Activated gamma-delta T cell treated with anti-CD3 and anti-CD28 coated beads, Interleukin-2, amount 50 U/mL, for 16 hours (primary cell): ENCODE results near the gene TTC4.

Experiments used
- DNase-seq: peaks from one replicate; pipeline ENCODE4 v3.0.0-alpha.2; 2020; ENCODE audit warnings: low read depth

TTC4 gene

DNA sequence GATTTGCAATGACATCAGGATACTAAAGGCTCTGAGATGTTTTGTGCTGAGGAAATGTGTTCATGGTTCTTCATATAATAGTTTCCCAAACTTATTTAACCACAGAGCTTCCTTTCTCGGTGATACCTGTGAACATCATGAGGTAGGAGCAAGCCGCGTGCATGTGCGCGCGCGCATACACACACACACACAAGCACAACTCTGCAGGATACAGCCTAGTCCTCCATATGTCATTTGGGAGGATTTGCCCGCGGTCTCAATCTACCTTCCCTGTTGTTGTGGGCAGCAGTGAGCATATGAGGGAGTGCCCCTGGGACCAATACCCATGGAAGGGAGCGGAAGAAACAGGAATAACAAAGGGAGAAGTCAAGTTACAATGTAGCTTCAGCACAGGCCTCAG, 12.2 kb upstream of the TTC4 start:
- DNase-seq: no peak

DNA sequence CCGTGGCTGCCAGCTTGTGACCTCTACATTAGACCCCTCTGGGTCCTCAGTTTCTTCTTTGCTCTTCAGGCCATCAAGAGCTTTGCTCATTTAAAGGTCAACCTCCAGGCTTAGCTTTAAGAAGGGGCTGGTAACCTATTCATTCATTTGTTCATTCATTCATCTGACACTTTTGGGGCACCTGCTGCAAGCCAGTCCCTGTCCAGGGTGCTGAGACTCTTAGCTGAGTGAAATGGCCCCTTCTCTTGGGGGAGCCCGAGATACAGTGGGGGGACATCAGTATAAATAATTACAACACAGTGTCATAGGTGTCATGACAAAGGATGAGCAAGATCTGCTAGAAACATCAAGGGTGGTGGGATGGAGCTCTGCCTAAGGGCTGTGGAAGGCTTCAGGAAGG, 10.5 kb upstream of the TTC4 start:
- DNase-seq: no peak

DNA sequence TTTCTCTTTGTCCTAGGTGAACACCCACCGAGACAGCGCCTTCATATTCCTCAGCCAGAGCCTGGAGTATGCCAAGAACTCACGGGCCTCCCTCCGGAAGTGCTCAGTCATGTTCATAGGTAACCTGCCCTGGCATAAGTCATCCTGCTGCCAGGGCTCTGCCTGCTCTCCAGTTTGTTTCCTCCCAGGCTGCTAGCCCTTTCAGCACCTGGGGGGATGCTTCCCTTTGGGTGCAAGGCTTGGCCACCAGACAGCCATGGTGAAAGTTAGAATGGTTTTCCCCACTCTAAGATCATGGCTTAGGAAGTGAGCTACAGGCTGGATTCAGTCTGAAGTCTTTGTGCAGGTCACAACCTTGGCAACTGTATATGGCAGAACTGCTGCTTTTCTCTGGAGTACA, 9.2 kb upstream of the TTC4 start:
- DNase-seq: no peak

DNA sequence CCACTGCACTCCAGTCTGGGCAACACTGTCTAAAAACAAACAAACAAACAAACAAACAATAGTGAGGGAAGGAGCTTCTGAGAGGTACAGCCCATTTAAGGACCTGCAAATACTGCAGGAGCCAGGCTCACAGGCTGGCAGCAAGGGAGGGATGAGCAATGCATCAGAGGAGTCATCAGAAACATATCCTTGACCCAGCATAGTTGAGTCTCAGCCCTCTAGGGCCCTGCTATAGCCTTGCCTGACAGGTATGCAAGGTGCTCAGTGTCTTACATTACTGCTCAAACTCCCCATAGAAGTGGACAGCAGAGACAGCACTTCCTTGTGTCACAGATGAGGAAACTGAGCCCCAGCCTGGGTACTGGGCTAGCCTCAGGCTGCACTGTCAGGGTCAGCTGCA, 7.3 kb upstream of the TTC4 start:
- no peak for DNase-seq

DNA sequence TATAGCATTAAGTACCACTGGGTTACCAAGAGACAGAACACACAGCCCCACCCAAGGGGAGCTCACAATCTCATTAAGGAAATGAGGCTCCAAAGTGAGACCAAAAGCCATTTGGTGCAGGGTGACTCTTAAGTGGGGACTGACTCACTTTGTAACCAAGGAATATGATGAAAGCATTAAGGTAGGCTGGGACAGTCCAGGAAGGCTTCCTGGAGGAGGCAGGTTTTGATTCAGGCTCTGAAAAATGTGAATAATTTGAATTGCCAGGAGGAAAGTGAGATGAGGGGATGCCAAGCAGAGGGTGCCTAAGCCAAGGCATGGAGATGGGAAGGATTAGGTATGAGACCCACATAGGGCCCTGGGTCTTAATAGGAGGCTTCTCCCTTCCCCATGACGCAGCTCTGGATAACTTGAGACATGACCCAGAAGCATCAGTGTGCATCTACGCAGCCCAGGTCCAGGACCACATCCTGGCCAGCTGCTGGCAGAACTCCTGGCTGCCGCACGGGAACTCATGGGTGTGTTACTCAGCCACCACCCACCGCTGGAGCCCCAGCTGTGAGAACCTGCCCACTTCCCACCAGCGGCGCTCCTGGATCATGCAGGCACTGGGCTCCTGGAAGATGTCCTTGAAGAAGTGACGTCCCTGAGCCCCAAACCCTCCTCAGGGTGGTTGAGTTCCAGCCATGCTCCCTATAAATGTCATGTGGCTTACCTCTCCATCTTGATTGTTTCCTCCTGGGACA, 5.9 kb upstream of the TTC4 start:
- no peak for DNase-seq

DNA sequence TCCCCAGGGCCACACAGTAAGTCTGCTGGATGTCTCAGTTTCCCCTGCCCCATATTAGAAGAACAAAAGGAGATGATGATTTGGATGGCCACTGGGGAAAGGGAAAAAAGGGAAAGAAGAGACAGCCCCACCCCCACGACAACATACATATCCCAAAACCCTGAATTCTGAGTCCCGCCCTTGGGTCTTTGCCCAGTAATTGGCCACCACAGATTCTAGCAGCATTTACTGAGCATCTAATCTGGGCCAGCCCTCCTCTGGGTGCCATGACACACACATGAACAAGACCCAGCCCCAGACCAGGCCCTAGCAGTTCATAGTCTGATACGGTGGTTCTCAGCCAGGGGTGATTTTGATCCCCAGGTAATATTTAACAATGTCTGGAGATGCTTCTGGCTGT, 5.2 kb upstream of the TTC4 start:
- DNase-seq: no peak

DNA sequence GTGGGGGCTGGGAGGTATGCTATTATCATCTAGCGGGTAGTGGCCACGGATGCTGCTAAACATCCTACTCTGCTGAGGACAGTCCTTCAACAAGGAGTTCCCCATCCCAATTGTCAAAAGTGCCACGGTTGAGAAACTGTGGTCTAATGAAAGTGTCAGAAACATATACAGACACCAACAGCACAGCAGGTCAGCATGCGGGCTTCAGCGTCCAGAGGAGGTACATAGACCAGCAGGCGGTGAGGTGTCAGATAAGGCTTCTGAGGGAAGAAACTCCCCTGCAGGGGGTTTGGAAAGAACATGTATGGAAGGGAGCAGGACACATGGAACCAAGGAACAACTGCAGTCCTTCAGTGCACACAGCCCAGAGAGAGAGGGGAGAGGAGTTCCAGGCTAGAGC, 4.8 kb upstream of the TTC4 start:
- no peak for DNase-seq

DNA sequence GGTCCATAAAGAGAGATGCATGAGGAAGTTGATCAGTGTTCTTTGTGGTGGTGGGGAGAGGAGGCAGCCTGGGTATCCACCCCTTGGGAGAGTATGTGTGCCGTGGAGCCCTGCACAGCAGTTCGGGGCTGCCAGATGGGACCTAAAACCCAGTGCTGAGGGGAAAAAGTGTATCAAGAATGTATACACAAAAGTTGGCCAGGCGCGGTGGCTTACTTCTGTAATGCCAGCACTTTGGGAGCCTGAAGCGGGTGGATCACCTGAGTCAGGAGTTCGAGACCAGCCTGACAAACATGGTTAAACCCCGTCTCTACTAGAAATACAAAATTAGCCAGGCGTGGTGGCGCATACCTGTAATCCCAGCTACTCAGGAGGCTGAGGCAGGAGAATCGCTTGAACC, 4.1 kb upstream of the TTC4 start:
- DNase-seq: no peak

DNA sequence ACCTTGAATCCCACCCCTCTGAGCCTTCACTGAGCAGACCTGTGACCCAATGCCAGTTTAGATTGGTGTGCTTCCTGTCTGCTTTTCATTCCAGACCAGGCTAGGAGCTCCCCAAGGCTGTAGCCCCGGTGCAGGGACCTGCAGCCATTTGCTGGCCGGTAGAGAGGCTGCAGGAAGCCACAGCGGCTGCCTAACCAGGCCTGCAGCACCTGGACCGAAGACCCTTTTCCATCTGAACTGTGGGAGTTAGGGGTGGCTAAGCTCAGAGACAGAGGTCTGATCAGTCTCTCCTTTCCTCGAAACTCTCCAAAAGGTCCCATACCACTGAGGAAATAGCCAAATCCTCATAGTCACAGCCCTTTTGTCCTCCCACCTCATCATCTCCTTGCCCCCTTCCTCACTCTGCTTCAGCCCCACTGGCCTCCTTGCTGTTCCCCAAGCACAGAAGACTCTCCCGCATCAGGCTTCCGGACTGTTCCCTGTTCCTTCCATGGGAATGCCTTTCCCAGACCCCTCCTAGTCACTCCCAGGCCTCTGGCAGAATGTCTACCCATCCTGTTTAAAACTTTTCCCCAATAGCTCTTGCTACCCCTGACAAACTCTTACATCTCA, 674 bp upstream of the TTC4 start:
- no peak for DNase-seq

DNA sequence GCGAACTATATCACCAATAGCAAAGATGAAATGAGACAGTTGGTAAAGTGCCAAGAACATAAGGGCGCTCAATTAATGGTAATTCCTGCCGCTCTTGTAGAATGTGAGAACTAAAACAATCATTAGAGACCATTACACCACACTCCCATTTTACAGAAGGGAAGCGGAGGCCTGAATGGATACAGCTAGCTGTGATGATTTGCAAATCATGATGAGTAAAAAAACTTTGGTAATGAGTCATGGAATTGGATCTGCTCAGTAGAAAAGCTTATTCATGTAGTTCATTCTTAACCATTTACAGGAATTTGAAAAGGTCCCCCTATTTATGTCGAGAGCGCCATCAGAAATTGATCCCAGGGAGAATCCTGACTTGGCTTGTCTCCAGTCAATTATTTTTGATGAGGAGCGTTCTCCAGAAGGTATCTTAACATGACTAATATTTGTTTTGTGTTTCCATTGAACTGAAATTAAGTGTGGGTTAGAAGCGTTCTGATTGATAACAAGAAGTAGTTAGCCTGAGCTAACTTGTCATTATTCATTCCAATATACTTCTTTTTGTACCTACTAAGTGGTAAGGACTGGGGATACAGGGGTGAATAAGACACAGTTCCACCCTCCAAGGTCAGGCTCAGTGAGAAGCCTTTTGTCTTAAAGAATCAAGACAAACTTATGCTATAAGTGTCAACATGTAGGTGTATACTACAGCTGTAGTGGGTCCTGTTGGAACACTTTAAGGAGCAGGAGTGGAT, 812 bp downstream of the TTC4 start:
- no peak for DNase-seq

DNA sequence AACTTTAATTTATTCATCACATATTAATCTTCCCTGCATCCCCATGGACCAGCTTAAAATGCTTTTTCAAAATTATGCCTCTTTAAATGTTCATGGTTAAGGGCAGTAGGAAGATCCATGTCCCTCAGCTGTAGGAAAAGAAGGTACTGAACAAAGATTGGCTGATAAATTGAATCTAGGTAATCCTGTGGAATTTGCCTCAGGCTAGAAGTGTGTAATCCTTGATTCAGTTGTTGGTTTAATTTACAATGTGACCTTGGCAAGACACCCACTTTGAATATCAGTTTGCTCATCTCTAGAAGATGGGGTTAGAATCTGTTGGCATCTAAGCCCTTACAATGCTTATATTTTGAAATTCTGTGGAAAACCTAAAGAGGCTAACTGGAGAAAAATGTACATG, 6.1 kb downstream of the TTC4 start:
- DNase-seq: no peak

DNA sequence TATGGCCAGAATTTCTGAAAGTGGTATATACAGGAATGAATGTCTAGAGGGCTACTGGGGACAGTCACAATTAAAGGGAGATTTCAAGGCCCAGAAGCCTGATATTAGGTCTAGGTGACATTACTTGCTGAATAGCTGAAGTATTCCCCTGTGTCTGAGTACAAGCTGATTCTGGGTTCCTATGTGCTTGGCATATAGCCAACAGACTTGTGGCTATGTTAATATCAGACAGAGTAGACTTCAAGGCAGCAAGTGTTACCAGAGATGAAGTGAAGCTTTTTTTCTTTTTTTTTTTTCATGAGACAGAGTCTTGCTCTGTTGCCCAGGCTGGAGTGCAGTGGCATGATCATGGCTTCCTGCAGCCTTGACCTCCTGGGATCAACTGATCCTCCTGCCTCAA, 8.3 kb downstream of the TTC4 start:
- no peak for DNase-seq

DNA sequence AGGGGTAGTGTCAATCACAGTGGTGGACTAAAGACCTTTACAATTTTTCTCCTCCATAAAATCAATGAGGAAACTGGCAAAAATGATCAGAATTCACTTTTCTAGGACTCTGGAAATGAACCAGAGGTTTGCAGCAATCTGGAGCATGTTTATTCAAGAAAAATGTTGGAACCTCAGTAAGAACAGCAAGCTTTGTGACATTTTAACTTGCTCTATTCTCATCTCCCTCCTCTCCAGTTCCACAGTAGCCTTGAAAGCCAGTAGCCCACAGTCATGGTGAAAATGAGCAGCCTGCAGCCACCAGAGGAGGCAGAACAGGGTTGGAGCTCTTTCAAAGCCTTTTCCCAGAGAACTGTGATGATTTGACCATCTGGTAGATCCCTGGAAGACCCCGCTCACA, 9.1 kb downstream of the TTC4 start:
- no peak for DNase-seq

DNA sequence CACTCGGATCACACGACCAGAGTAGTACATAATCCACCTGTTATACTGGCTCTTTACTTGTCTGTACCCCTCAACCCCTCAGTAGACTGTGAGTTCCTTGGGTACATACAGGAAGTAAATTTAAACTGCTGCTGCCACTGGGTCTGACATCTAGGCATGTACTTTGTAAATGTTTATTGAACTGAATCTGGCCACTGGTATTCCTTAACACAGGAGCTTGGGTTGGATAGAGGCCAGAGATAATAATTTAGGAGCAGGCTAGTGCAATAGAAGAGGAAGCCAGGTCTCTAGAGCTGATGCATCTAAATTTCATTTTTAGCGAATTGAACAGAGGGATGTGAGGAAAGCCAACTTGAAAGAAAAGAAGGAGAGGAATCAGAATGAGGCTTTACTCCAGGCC, 12.4 kb downstream of the TTC4 start:
- no peak for DNase-seq

DNA sequence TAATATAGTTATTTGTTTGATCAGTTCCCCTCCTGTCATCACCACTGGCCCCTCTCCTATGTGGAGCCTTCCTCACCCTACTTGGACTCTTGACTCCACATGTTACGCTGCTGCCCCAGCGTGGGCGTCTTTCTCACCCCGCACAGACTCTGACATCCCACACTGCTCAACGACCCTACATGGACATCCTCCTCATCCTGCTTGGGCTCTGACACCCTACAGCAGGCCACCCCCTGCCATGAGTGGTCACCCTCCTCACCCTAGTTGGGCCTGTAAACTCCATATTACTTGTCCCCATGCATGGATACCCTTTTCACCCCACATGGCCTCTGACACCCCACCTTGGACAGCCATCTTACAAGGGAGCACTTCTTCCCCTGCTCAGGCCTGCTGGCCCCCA, 21.0 kb downstream of the TTC4 start:
- no peak for DNase-seq

DNA sequence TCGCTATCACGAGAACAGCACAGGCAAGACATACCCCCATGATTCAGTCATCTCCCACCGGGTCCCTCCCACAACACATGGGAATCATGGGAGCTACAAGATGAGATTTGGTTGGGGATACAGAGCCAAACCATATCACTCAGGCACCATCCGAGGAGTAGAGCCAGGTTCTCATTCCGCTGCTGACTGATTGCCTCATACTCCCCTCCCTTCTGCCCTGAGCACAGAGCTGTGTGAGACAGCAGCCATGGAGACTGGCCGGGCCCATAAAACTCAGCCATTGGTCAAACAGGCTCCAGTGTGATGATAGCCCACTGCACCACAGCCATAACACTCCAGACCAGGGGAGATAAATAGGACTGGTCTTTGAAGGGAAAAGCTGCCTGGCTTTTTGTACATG, 22.6 kb downstream of the TTC4 start:
- no peak for DNase-seq

DNA sequence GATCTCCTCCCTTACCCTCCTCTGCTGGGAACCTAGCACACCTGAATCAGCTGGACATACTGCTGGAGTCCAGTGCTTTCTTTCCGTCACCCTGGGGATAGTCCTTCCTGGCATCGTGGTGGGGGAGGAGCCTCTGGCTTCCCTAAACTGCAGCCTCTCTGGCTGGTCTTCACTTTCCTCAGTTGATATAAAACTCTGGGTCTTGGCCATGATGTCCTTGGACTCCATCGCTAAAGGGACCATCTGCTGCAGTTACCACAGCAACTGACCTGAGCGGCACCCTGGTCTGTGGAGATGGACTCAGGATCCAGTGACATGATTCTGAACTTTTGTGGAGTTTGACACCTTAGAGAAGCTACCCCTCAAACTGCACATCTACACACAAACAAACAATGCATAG, 25.9 kb downstream of the TTC4 start:
- no peak for DNase-seq

DNA sequence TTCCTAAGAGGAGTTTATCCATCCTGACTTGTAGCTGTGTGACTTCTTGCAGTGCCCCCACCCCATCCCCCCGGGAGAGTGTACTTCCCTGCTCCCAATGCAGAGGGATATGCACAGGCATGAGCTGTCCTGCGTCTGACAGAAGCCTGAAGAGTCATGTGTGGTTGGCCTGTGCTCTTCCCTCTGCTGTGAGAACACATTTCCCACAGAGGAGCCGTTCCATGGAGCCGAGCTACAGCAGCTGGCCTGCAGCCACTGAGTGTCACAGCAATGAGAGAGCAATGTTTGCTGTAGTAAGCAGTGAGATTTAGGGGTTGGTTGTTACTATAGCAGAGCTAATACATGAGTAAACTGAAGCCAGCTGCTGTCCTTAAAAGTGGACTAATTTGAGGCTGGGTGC, 26.6 kb downstream of the TTC4 start:
- no peak for DNase-seq

DNA sequence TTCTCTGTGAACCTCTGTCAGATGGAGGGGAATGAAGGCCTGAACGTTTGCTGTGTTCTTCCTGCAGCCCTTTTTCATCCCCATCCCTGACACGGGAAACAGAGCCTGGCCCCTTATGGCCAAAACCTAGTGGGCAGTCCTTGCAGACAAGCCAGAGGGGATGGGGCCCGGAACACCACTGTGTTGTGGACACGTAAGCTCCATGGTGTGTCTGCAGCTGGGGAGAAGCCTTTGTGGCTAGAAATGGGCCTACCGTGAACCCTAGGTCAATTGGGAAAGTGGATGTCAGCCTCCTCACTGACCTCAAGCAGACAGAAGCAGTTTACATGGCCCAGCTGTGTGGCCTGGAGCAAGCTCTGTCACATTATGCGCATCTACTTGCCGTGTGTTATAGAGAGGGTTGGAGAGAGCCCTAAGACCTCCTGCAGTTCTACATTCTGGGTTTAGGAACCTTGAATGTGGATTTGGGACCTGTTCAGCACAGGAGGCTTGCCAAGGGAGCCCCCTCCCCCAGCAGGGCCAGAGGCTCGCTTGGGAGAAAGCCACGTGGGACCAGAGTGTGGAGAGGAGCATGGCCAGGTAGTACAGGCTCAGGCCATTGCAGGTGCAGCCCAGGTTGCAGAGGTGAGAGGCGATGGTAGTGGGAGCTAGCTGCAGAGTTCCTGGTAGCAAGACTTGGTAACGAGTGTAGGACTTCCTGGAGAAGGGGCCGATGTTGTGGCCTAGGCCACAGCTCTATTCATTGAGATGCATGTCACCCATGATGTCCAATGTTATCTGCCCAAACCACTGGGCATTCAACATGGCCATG, 28.0 kb downstream of the TTC4 start:
- no peak for DNase-seq

DNA sequence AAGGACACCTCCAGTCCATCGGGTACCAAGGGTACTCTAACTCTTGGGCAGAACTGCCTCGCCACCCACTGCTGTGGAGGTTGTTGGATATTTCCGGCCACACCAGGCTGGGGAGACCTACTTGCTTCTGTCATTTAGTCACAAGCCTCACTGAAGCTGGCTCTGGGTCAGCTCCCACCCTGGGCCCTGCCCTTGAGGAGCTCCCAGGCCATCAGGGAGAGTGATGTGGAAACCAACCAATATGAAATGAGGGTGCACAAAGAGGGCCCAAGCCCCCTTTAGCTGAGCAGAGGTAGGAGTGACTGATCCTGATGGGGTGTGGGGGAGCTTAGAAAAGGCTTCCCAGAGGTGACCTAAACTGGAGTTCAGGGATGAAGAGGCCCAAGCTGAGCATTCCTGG, 29.0 kb downstream of the TTC4 start:
- DNase-seq: no peak

DNA sequence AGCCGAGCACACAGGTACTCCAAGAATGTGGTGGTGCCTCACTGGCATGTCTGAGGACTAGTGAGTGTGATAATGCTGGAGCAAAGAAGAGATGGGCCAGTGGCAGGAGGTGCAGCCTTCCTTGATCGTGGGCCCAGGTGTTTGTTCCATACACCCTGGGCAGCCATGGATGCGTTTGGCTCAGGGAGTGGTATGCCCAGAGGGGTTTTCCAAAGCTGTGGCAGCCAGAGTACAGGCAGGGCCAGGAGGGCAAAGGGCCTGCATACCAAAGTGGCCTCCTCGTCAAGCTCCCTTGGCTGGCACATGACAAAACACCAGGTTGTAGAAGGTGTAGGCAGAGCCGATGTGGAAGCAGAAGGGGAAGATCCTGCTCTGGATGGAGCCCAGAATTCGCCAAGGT, 29.6 kb downstream of the TTC4 start:
- no peak for DNase-seq

DNA sequence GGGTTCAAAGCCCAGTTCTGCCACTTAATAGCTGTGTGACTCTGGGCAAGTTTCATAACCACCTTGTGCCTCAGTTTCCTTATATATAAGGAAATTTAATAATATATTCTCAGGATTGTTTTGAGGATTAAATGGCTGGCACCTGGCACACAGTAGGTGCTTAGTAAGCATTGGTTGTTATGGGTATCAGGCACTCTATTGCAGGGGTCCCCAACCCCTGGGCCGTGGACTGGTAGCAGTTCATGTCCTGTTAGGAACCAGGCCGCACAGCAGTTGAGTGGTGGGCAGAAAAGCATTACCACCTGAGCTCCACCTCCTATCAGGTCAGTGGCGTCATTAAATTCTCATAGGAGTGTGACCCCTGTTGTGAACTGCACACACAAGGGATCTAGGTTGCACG, 30.2 kb downstream of the TTC4 start:
- no peak for DNase-seq
